ENCODE data around the gene G0S2. TPM values are rescaled to one million over a fixed set of nuclear protein-coding genes. Genes with fewer than 3 reads are reported as not detected.

Gene G0S2
- total and polyA plus RNA-seq, 10 of the 15 experiments (the other 5 are each of a cell fraction or from before 2014, with no cell fraction given) = 0.07 to 0.51 (median 0.23) TPM

DNA sequence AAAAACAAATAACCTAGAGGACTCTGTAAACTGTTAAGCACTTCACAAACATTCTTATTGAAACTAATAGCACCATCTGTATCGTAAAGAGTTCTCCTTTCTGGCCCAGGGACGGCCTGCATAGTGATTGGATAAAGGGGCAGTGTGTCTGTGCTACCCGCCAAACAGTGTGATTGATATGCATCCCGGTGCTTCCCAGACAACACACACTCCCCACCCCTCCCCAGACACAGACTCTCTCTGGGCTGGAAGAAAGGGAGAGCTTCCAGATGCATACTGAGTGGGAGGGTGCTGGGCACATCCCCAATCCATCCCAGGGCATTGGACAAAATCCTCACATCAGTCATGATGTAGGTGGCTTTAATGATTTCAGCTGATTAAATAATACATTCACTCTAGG lies 33.1 kb downstream of the G0S2 start:
- 75% methylated on average over 4 of the region's 4 CpGs for WGBS (ENCODE audit: insufficient coverage, insufficient replicate concordance, low lambda C conversion rate, missing lambda C conversion rate)
- ChIA-PET RAD21 (ENCODE audit: unreplicated experiment) (interaction anchor here (0.6 to 0.7 kb wide), 2 partner anchors 9 to 29 kb away, joined by 3 to 5 read pairs; no protein-coding TSS in a partner anchor), SMC1A (ENCODE audit: uncharacterized antibody, unreplicated experiment) (interaction anchor here (1.0 kb wide), 2 partner anchors 55 to 61 kb away, joined by 3 read pairs; no protein-coding TSS in a partner anchor), CTCF (interaction anchor here (1.1 kb wide), 1 partner anchor 15 kb away, joined by 3 read pairs; no protein-coding TSS in a partner anchor), POLR2A (no interaction called here)
- no peak overlapping the region for H3K27ac ChIP-seq (ENCODE audit: control insufficient read depth, insufficient read depth)
- no peaks in the 10 kb centered on the region for H4K20me1 ChIP-seq (ENCODE audit: control insufficient read depth, insufficient read depth)
- no peaks in the 10 kb centered on the region for H3K9me3 ChIP-seq (replicated peaks; ENCODE audit: control insufficient read depth, insufficient read depth, low read length)
- H3K27me3 ChIP-seq (replicated peaks in 1 of 2; ENCODE audit: control insufficient read depth in 2 of 2, insufficient read depth in 2 of 2, low read length in 1 of 2) = no peaks in the 10 kb centered on the region
- H3K4me1 ChIP-seq (ENCODE audit: control insufficient read depth, insufficient read depth, low read length) = peaks cover 3% of the 10 kb centered on the region; the same call in 1 of the 2 replicates
- in situ Hi-C loops (cut with MboI) (no loop called here), intact Hi-C loops (cut with micrococcal nuclease; ENCODE audit: unreplicated experiment) (no loop called here)
- ATAC-seq = no peak
- TF ChIP-seq ETV6 (conservative IDR thresholded peaks at IDR 0.05 in 1 of 2, IDR thresholded peaks at IDR 0.05 in 1 of 2; ENCODE audit: borderline replicate concordance in 1 of 2, low read depth in 1 of 2) (no peak), SIX5 (IDR thresholded peaks at IDR 0.05; ENCODE audit: low read depth, low read length, severe bottlenecking) (no peak), RELA (IDR thresholded peaks at IDR 0.05; ENCODE audit: borderline replicate concordance, partially characterized antibody) (no peak), CBX5 (IDR thresholded peaks at IDR 0.05; ENCODE audit: low read depth) (no peak), TARDBP (IDR thresholded peaks at IDR 0.05; ENCODE audit: borderline replicate concordance) (no peak), NR2F1 (conservative IDR thresholded peaks at IDR 0.05) (no peak), BHLHE40 (IDR thresholded peaks at IDR 0.05; ENCODE audit: borderline replicate concordance in 1 of 2, low read depth in 2 of 2, low read length in 1 of 2) (no peak), CHD4 (IDR thresholded peaks at IDR 0.05) (no peak), CBX3 (IDR thresholded peaks at IDR 0.05; ENCODE audit: borderline replicate concordance, low read depth) (no peak), CBFB (IDR thresholded peaks at IDR 0.05; ENCODE audit: low read depth) (no peak), SREBF2 (IDR thresholded peaks at IDR 0.05; ENCODE audit: low read length) (no peak), MTA2 (IDR thresholded peaks at IDR 0.05; ENCODE audit: low read depth) (no peak), ZNF274 (IDR thresholded peaks at IDR 0.05; ENCODE audit: insufficient read depth, insufficient read length) (no peak)
- TF ChIP-seq, protein P1, sequence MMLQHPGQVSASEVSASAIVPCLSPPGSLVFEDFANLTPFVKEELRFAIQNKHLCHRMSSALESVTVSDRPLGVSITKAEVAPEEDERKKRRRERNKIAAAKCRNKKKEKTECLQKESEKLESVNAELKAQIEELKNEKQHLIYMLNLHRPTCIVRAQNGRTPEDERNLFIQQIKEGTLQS (IDR thresholded peaks at IDR 0.05; ENCODE audit: borderline replicate concordance, extremely low read depth, low read depth, low read length) = no peak
- TF ChIP-seq, protein P2, sequence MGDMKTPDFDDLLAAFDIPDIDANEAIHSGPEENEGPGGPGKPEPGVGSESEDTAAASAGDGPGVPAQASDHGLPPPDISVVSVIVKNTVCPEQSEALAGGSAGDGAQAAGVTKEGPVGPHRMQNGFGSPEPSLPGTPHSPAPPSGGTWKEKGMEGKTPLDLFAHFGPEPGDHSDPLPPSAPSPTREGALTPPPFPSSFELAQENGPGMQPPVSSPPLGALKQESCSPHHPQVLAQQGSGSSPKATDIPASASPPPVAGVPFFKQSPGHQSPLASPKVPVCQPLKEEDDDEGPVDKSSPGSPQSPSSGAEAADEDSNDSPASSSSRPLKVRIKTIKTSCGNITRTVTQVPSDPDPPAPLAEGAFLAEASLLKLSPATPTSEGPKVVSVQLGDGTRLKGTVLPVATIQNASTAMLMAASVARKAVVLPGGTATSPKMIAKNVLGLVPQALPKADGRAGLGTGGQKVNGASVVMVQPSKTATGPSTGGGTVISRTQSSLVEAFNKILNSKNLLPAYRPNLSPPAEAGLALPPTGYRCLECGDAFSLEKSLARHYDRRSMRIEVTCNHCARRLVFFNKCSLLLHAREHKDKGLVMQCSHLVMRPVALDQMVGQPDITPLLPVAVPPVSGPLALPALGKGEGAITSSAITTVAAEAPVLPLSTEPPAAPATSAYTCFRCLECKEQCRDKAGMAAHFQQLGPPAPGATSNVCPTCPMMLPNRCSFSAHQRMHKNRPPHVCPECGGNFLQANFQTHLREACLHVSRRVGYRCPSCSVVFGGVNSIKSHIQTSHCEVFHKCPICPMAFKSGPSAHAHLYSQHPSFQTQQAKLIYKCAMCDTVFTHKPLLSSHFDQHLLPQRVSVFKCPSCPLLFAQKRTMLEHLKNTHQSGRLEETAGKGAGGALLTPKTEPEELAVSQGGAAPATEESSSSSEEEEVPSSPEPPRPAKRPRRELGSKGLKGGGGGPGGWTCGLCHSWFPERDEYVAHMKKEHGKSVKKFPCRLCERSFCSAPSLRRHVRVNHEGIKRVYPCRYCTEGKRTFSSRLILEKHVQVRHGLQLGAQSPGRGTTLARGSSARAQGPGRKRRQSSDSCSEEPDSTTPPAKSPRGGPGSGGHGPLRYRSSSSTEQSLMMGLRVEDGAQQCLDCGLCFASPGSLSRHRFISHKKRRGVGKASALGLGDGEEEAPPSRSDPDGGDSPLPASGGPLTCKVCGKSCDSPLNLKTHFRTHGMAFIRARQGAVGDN (IDR thresholded peaks at IDR 0.05) = no peak
- TF ChIP-seq, protein P3, sequence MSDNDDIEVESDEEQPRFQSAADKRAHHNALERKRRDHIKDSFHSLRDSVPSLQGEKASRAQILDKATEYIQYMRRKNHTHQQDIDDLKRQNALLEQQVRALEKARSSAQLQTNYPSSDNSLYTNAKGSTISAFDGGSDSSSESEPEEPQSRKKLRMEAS (IDR thresholded peaks at IDR 0.05; ENCODE audit: low read depth, low read length) = no peak
- H3K36me3 ChIP-seq (ENCODE audit: control insufficient read depth in 2 of 2, insufficient read depth in 2 of 2, low read length in 1 of 2) = no peaks in the 10 kb centered on the region
- FAIRE-seq = no peak
- no TSS peak for BruUV-seq (replicated peaks)
- H3K79me2 ChIP-seq (ENCODE audit: control insufficient read depth, insufficient read depth, low read length) = no peaks in the 10 kb centered on the region
- H3K4me3 ChIP-seq = no peak overlapping the region
- no peak overlapping the region for H3K9ac ChIP-seq (ENCODE audit: control insufficient read depth, insufficient read depth, low read length)
- no peak overlapping the region for H2AFZ ChIP-seq (ENCODE audit: control insufficient read depth, low read depth, low read length)
- no peak for DNase-seq (ENCODE audit: low read depth, low spot score)
- H3K4me2 ChIP-seq (ENCODE audit: control insufficient read depth, insufficient read depth) = no peak overlapping the region

Measured in GM12878 (cell line).